ENCODE measurements around the gene FLNA.
"Not testable (repeated sequence)": the region's sequence is repeated elsewhere in the genome, so short reads cannot be mapped to it uniquely, and the experiment has no call there.

The FLNA gene

DNA sequence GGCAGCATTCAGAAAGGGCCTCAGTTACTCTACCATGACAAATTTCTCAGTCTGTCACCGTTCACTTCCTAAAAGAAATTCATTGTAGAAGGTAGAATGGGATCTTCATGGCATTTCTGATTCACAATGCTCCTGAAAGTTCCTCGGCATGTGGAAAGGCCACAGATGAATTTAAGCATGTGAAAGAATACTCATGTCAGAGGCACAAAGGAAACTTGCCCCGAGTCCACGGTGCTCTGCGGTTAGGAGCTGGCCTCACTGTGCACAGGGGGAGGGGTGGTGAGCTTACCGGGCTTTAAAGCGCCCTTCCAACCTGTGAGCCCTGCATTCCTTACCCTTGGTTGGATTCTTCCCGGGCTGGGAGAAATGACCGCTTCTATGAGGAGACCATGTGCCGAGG lies 69.6 kb downstream of the FLNA start:
- no peak for DNase-seq

DNA sequence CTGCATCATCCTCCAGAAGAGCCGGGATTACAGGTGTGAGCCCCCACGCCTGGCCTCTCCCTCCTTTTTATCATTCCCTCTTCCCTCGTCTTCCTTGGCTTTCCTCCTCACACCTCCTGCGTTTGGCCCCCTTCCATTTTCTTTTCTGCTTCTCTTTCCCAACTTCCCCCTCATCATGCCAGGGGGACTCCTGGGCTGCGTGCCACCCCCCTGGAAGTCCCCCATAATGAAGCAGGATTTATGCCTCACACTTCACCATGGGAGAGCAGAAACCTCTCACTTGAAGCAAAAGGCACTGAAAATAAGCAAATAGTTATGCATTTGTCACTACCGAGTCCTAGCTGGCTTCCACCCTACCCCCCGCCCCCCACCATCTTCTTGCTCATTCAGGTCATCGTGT lies 71.0 kb downstream of the FLNA start:
- DNase-seq, result no peak

- DNase-seq, result not testable (repeated sequence)
Measured at GRCh38 chrX:154302998-154303397, 71.4 kb downstream of the FLNA start.

GRCh38 chrX:154300816-154301215 lies 73.6 kb downstream of the FLNA start:
- DNase-seq, result no peak

Data from T-helper 9 cell (primary cell).